ENCODE results near the gene PLEKHG4B. TPM values are rescaled to one million over a fixed set of nuclear protein-coding genes. Genes with fewer than 3 reads are reported as not detected.
"Not testable (repeated sequence)": the region's sequence is repeated elsewhere in the genome, so short reads cannot be mapped to it uniquely, and the experiment has no call there.

The PLEKHG4B gene
- total RNA-seq, 1 experiment from 2014 or later: 0.02 TPM

DNA sequence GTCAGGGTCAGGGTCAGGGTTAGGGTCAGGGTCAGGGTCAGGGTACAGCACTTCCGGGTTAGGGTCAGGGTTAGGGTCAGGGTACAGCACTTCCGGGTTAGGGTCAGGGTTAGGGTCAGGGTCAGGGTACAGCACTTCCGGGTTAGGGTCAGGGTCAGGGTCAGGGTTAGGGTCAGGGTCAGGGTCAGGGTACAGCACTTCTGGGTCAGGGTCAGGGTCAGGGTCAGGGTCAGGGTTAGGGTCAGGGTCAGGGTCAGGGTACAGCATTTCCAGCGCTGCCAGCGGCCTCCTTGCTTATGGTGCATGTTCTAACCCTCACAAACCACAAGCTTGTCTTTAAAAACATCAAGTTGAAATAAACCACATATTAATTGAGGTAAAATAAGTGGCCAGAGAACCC is 42.4 kb upstream of the PLEKHG4B start:
- H3K4me1 ChIP-seq (ENCODE audit: control insufficient read depth in 1 of 2, insufficient read depth in 2 of 2, low read length in 2 of 2); H3K79me2 ChIP-seq (ENCODE audit: insufficient read depth, low read length); BruUV-seq (replicated peaks); H4K20me1 ChIP-seq (ENCODE audit: insufficient read depth); H3K4me3 ChIP-seq (replicated peaks in 1 of 2; ENCODE audit: low read depth in 1 of 2, low read length in 2 of 2); H3K27me3 ChIP-seq (ENCODE audit: insufficient read depth, low read length); H3K9ac ChIP-seq (ENCODE audit: low read length); H3K9me3 ChIP-seq (ENCODE audit: control insufficient read depth in 1 of 2, insufficient read depth in 1 of 2, low read depth in 1 of 2, low read length in 2 of 2); H3K4me2 ChIP-seq (ENCODE audit: low read length); H3K36me3 ChIP-seq (ENCODE audit: control insufficient read depth in 1 of 2, insufficient read depth in 2 of 2, low read length in 2 of 2); CTCF ChIA-PET; DNase-seq (ENCODE audit: low read depth, low spot score); H3K9me2 ChIP-seq (ENCODE audit: insufficient read depth); H2AFZ ChIP-seq (ENCODE audit: low read depth, low read length, poor library complexity, severe bottlenecking); ATAC-seq; intact Hi-C loops (cut with micrococcal nuclease); RAD21 ChIA-PET (ENCODE audit: low non-redundant PET in 1 of 2, low total read pairs in 2 of 2, uncharacterized antibody in 2 of 2, unreplicated experiment in 2 of 2); H3K27ac ChIP-seq (ENCODE audit: low read depth, low read length); POLR2A ChIA-PET: not testable (repeated sequence)
- TF ChIP-seq ELF1 (IDR thresholded peaks at IDR 0.05; ENCODE audit: borderline replicate concordance, low read depth): peak; percentile 29; the same call in 1 of the 2 replicates

DNA sequence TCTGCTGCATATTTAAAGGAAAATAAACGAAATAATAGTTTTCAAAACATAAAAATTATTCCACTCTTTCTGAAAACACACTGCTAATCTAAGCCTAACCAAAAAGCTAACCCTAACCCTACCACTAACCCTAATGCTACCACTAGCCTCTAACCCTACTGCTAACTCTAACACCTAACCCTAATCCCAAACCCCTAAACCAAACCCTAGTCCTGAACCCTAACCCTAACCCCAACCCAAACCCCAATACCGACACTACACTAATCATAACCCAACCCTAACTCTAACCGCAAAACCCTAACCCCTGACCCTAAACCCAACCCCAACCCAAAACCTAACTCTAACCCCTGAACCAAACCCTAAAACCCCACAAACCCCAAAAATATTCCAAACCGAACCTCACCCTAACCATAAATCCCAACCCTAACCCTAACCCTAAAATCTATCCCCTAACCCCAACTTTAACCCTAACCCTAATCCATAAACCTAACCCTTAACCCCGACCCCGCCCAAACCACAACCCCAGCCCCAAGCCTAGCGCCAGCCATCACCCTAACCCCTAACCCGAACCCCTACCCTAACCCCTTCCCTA is 41.9 kb upstream of the PLEKHG4B start:
- Histone ChIP-seq H2AFZ (ENCODE audit: low read depth, low read length, poor library complexity, severe bottlenecking) (no peak overlapping the region), H3K9ac (ENCODE audit: low read length) (no peak overlapping the region), H3K27me3 (ENCODE audit: insufficient read depth, low read length) (peaks cover 7% of the 10 kb centered on the region; the same call in 1 of the 2 replicates), H3K9me2 (ENCODE audit: insufficient read depth) (no peaks in the 10 kb centered on the region), H3K4me2 (ENCODE audit: low read length) (no peak overlapping the region), H3K27ac (ENCODE audit: low read depth, low read length) (no peak overlapping the region), H3K79me2 (ENCODE audit: insufficient read depth, low read length) (no peaks in the 10 kb centered on the region), H3K4me1 (ENCODE audit: control insufficient read depth in 1 of 2, insufficient read depth in 2 of 2, low read length in 2 of 2) (peaks cover 4 to 8% of the 10 kb centered on the region in 2 experiments; a peak in 3 of 4 replicates), H3K4me3 (replicated peaks in 1 of 2; ENCODE audit: low read depth in 1 of 2, low read length in 2 of 2) (no peak overlapping the region), H4K20me1 (ENCODE audit: insufficient read depth) (no peaks in the 10 kb centered on the region), H3K9me3 (ENCODE audit: control insufficient read depth in 1 of 2, insufficient read depth in 1 of 2, low read depth in 1 of 2, low read length in 2 of 2) (no peaks in the 10 kb centered on the region), H3K36me3 (ENCODE audit: control insufficient read depth in 1 of 2, insufficient read depth in 2 of 2, low read length in 2 of 2) (no peaks in the 10 kb centered on the region)
- intact Hi-C loops (cut with micrococcal nuclease): no loop called here
- DNase-seq (ENCODE audit: low read depth, low spot score) (no peak), ATAC-seq (no peak)
- no TSS peak for BruUV-seq (replicated peaks)
- ChIA-PET CTCF (no interaction called here), RAD21 (ENCODE audit: low non-redundant PET in 1 of 2, low total read pairs in 2 of 2, uncharacterized antibody in 2 of 2, unreplicated experiment in 2 of 2) (no interaction called here), POLR2A (no interaction called here)
- TF ChIP-seq, protein P1, sequence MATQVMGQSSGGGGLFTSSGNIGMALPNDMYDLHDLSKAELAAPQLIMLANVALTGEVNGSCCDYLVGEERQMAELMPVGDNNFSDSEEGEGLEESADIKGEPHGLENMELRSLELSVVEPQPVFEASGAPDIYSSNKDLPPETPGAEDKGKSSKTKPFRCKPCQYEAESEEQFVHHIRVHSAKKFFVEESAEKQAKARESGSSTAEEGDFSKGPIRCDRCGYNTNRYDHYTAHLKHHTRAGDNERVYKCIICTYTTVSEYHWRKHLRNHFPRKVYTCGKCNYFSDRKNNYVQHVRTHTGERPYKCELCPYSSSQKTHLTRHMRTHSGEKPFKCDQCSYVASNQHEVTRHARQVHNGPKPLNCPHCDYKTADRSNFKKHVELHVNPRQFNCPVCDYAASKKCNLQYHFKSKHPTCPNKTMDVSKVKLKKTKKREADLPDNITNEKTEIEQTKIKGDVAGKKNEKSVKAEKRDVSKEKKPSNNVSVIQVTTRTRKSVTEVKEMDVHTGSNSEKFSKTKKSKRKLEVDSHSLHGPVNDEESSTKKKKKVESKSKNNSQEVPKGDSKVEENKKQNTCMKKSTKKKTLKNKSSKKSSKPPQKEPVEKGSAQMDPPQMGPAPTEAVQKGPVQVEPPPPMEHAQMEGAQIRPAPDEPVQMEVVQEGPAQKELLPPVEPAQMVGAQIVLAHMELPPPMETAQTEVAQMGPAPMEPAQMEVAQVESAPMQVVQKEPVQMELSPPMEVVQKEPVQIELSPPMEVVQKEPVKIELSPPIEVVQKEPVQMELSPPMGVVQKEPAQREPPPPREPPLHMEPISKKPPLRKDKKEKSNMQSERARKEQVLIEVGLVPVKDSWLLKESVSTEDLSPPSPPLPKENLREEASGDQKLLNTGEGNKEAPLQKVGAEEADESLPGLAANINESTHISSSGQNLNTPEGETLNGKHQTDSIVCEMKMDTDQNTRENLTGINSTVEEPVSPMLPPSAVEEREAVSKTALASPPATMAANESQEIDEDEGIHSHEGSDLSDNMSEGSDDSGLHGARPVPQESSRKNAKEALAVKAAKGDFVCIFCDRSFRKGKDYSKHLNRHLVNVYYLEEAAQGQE (IDR thresholded peaks at IDR 0.05; ENCODE audit: low read depth): no peak
- TF ChIP-seq EGR1 (IDR thresholded peaks at IDR 0.05; ENCODE audit: low read depth) (no peak), SIN3A (IDR thresholded peaks at IDR 0.05; ENCODE audit: low read depth) (no peak), SP1 (IDR thresholded peaks at IDR 0.05; ENCODE audit: low read depth) (no peak), RAD21 (IDR thresholded peaks at IDR 0.05; ENCODE audit: low read depth) (no peak), ZFX (IDR thresholded peaks at IDR 0.05) (no peak), TCF7L2 (IDR thresholded peaks at IDR 0.05; ENCODE audit: borderline replicate concordance, extremely low read depth, insufficient read depth, insufficient read length) (no peak), CEBPB (IDR thresholded peaks at IDR 0.05; ENCODE audit: low read depth) (no peak), SRF (IDR thresholded peaks at IDR 0.05; ENCODE audit: low read depth) (no peak), YY1 (IDR thresholded peaks at IDR 0.05; ENCODE audit: extremely low read depth, insufficient replicate concordance, low read depth, low read length) (no peak)
- TF ChIP-seq, protein P2, sequence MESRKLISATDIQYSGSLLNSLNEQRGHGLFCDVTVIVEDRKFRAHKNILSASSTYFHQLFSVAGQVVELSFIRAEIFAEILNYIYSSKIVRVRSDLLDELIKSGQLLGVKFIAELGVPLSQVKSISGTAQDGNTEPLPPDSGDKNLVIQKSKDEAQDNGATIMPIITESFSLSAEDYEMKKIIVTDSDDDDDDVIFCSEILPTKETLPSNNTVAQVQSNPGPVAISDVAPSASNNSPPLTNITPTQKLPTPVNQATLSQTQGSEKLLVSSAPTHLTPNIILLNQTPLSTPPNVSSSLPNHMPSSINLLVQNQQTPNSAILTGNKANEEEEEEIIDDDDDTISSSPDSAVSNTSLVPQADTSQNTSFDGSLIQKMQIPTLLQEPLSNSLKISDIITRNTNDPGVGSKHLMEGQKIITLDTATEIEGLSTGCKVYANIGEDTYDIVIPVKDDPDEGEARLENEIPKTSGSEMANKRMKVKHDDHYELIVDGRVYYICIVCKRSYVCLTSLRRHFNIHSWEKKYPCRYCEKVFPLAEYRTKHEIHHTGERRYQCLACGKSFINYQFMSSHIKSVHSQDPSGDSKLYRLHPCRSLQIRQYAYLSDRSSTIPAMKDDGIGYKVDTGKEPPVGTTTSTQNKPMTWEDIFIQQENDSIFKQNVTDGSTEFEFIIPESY (IDR thresholded peaks at IDR 0.05; ENCODE audit: extremely low read depth, insufficient replicate concordance, low read length): no peak
- TF ChIP-seq, protein P3, sequence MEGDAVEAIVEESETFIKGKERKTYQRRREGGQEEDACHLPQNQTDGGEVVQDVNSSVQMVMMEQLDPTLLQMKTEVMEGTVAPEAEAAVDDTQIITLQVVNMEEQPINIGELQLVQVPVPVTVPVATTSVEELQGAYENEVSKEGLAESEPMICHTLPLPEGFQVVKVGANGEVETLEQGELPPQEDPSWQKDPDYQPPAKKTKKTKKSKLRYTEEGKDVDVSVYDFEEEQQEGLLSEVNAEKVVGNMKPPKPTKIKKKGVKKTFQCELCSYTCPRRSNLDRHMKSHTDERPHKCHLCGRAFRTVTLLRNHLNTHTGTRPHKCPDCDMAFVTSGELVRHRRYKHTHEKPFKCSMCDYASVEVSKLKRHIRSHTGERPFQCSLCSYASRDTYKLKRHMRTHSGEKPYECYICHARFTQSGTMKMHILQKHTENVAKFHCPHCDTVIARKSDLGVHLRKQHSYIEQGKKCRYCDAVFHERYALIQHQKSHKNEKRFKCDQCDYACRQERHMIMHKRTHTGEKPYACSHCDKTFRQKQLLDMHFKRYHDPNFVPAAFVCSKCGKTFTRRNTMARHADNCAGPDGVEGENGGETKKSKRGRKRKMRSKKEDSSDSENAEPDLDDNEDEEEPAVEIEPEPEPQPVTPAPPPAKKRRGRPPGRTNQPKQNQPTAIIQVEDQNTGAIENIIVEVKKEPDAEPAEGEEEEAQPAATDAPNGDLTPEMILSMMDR (IDR thresholded peaks at IDR 0.05 in 2 of 3, conservative IDR thresholded peaks at IDR 0.05 in 1 of 3; ENCODE audit: borderline replicate concordance in 1 of 3, insufficient read depth in 1 of 3, low read depth in 2 of 3, low read length in 2 of 3): no peak

All from HCT116 (cell line).